EH (cell line): ENCODE measurements around the gene NDUFC2.

Experiments used
- DNase-seq: peaks from one replicate; pipeline ENCODE4 v3.0.0-alpha.2; 2015; ENCODE audit warnings: low read depth

Gene NDUFC2

GRCh38 chr11:78079232-78080083, at the start of gene NDUFC2:
TSS of gene NDUFC2 (minus strand) at chr11:78079862. CDS start at chr11:78079744, 118 bp downstream.
- DNase-seq: peak; percentile 81

GRCh38 chr11:78127403-78127802, 47.7 kb upstream of the NDUFC2 start:
- peak; percentile 7 for DNase-seq

- no peak for DNase-seq
These were observed 33.1 kb upstream of the NDUFC2 start for GRCh38 chr11:78112582-78113275.

- DNase-seq: no peak
These were observed 31.6 kb upstream of the NDUFC2 start for GRCh38 chr11:78111298-78111697.

- peak; percentile 16 for DNase-seq
These were observed 31.2 kb upstream of the NDUFC2 start for GRCh38 chr11:78110830-78111229.

GRCh38 chr11:78110351-78110750, 30.7 kb upstream of the NDUFC2 start:
- no peak for DNase-seq

- DNase-seq: no peak
These were observed 29.7 kb upstream of the NDUFC2 start for GRCh38 chr11:78109081-78110015.

GRCh38 chr11:78100676-78101472, 21.2 kb upstream of the NDUFC2 start:
- DNase-seq: peak; percentile 14

GRCh38 chr11:78100261-78100660, 20.6 kb upstream of the NDUFC2 start:
- DNase-seq: no peak

- DNase-seq: no peak
These were observed 20.0 kb upstream of the NDUFC2 start for GRCh38 chr11:78099666-78100065.

- DNase-seq: no peak
These were observed 18.2 kb upstream of the NDUFC2 start for GRCh38 chr11:78097666-78098385.

- no peak for DNase-seq
These were observed 14.6 kb upstream of the NDUFC2 start for GRCh38 chr11:78094250-78094649.

GRCh38 chr11:78086521-78087074, 6.9 kb upstream of the NDUFC2 start:
- DNase-seq: peak; percentile 19

GRCh38 chr11:78085972-78086371, 6.3 kb upstream of the NDUFC2 start:
- no peak for DNase-seq

GRCh38 chr11:78084506-78084905, 4.8 kb upstream of the NDUFC2 start:
- peak; percentile 28 for DNase-seq

GRCh38 chr11:78083021-78083420, 3.4 kb upstream of the NDUFC2 start:
- no peak for DNase-seq

- no peak for DNase-seq
These were observed 2.5 kb upstream of the NDUFC2 start for GRCh38 chr11:78082146-78082545.

- no peak for DNase-seq
These were observed 1.9 kb upstream of the NDUFC2 start for GRCh38 chr11:78081583-78081982.

GRCh38 chr11:78080818-78081495, 1.3 kb upstream of the NDUFC2 start:
- DNase-seq: peak; percentile 87
